Breast epithelium (tissue), 3 donors: ENCODE measurements around the gene NIT2.

Experiments
- POLR2A ChIP-seq: fragments of 450-650 bp; IDR thresholded peaks from one replicate; pipeline ENCODE4 v1.6.1; 2016; ENCODE audit warnings: antibody characterized with exemption, mild to moderate bottlenecking, moderate library complexity
- POLR2AphosphoS5 ChIP-seq, 3 donors: sonication (generic); formaldehyde crosslinking; IDR thresholded peaks; one replicate each; pipeline ENCODE4 v1.6.1; 2017; ENCODE audit warnings: antibody characterized with exemption in 3 of 3
- TF ChIP-seq, protein P1 (sequence below), 3 donors: fragments of 450-650 bp; IDR thresholded peaks; one replicate each; pipeline ENCODE4 v1.5.1; 2016 to 2017; ENCODE audit warnings: antibody characterized with exemption in 3 of 3, mild to moderate bottlenecking in 3 of 3, moderate library complexity in 3 of 3

DNA sequence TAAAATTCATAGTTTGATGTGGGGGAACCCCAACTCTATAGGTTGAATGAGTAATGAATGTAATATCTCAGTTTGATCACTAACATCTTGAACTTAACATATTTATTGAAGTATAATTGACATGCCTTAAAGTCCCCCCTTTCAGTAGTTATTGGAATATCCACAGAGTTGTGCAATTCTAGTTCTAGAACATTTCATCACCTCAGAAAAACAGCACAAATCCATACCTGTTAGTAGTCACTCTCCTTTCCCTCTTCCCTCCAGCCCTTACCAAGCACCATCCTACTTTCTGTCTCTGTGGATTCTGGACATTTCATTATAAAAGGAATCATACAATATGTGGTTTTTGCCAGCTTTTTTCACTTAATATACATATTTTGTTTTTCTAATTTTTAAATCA lies 8.7 kb upstream of the NIT2 start:
- TF ChIP-seq POLR2A (no peak), POLR2AphosphoS5 (IDR thresholded peaks at IDR 0.05) (no peak)
- TF ChIP-seq, protein P1, sequence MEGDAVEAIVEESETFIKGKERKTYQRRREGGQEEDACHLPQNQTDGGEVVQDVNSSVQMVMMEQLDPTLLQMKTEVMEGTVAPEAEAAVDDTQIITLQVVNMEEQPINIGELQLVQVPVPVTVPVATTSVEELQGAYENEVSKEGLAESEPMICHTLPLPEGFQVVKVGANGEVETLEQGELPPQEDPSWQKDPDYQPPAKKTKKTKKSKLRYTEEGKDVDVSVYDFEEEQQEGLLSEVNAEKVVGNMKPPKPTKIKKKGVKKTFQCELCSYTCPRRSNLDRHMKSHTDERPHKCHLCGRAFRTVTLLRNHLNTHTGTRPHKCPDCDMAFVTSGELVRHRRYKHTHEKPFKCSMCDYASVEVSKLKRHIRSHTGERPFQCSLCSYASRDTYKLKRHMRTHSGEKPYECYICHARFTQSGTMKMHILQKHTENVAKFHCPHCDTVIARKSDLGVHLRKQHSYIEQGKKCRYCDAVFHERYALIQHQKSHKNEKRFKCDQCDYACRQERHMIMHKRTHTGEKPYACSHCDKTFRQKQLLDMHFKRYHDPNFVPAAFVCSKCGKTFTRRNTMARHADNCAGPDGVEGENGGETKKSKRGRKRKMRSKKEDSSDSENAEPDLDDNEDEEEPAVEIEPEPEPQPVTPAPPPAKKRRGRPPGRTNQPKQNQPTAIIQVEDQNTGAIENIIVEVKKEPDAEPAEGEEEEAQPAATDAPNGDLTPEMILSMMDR (IDR thresholded peaks at IDR 0.05): no peak
